T-helper 1 cell treated with Interleukin-12 subunit alpha and Interleukin-12 subunit beta and Interleukin-4 antibody, amounts not matched to agents 30 ng/mL and 1 ng/mL, for 36 hours (primary cell): ENCODE data around the gene DNAJC11. TPM values are rescaled to one million over a fixed set of nuclear protein-coding genes. Genes with fewer than 3 reads are reported as not detected.

Experiments
- intact Hi-C: fragments of 100-400 bp; cut with micrococcal nuclease; formaldehyde crosslinking; loops from one replicate; pipeline ENCODE4 v1.15.1; 2024
- total RNA-seq: library from RNA; stranded (reverse); gene quantifications from 2 replicates; pipeline ENCODE4 v1.2.3, GENCODE V29; 2022

The DNAJC11 gene
- 51.6 and 52.0 TPM in 2 replicates for total RNA-seq

- intact Hi-C loops = loop anchor here (1.0 to 5.0 kb wide), 6 partner anchors 74 to 517 kb away; partner anchors contain the start of genes NOL9 and RPL22
Measured at GRCh38 chr1:6701437-6702153, at the start of gene DNAJC11. DNAJC11 (minus strand) TSS chr1:6701816; CDS start chr1:6701800, 16 bp downstream.

DNA sequence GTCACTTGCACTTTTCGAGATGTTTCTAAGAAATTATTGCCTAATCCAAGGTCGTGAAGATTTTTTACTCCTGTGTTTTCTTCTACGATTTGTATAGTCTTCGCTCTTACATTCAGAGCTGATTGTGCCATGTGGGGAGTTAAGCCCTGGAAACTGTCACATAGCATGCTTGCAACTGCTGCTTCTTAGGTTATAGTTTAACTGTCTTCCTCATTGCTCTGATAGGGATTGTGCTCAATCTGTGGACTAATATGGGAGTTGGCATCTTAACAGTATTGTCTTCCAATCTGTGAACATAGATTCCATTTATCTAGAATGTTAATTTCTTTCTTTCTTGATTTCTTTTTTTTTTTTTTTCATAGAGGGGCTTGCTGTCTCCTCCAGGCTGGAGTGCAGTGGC lies 48.9 kb upstream of the DNAJC11 start:
- intact Hi-C loops = no loop called here

DNA sequence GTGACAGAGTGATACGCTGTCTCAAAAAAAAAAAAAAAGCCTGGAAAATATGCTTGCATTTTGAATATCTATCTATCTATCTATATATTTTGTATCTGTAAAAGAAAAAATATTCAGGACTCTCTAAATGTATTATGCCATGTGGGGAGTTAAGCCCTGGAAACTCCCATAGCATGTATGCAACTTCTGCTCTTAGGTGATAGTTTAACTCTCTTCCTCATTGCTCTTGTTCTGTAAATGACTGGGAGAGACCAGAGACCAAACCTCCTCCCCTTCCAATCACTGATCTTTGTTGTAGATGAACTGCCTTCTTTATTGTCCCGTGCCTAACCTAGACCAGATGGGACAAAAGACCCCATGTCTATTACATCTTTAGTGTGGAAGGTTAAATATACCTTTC lies 46.1 kb upstream of the DNAJC11 start:
- intact Hi-C loops = no loop called here

DNA sequence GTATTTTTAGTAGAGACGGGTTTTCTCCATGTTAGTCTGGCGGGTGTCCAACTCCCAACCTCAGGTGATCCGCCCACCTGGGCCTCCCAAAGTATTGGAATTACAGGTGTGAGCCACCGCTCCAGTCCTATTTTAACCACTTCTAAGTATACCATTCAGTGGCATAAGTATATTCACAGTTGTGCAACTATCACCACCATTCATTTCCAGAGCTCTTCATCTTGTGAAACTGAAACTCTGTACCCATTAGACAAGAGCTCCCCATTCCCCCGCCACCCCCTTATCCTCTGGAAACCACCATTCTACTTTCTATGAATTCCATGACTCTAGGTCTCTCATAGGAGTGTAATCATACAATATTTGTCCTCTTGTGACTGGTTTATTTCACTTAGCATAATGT lies 43.5 kb upstream of the DNAJC11 start:
- intact Hi-C loops = no loop called here

DNA sequence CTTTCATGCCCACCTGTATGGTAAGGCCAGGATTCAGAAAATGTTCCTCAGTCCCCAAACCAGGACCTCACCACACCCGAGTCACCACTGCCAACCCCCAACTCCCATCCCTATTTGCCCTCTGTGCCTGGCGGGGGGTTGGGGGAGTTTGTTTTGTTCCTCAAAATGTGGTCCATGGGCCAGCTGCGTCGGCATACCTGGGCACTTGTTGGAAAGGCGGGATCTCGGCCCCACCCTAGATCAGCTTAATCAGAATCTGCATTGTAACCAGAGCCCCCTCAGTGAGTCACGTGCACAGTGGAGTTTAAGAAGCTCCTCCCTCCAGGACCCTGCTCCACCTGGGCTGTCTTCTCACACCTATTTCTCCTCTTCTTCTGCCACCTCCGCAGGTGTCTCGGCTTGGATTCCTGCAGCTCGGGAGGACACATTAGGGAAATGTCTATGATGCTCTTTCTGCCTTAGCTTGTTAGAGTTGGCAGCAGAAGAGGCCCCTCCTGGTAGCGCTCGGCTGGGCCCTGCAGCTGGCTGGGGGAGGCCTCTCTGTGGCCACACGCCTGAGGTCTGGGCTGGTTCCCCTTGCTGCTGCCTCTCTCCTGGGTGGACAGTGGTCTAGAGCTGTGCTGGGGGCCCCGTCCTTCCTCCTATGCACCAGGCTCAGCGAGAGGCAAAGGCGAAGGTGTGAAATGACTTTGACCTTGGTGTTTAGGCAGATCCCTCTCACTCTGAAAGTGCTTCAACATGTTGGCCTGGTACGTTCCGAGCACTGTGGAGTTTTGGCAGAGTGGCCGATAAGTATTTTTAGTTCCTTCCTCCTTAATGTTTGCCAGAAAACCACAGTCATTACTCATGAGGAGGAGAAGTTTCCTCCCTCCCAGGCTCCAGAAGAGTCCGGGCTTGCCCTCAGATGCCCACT lies 41.8 kb upstream of the DNAJC11 start:
- intact Hi-C loops = loop anchor here (2.0 kb wide), 2 partner anchors 33 to 41 kb away; partner anchors contain the start of gene CAMTA1

- intact Hi-C loops = loop anchor here (2.0 kb wide), 2 partner anchors 34 to 42 kb away; partner anchors contain the start of gene CAMTA1
Measured at GRCh38 chr1:6742676-6743188, 41.1 kb upstream of the DNAJC11 start.

DNA sequence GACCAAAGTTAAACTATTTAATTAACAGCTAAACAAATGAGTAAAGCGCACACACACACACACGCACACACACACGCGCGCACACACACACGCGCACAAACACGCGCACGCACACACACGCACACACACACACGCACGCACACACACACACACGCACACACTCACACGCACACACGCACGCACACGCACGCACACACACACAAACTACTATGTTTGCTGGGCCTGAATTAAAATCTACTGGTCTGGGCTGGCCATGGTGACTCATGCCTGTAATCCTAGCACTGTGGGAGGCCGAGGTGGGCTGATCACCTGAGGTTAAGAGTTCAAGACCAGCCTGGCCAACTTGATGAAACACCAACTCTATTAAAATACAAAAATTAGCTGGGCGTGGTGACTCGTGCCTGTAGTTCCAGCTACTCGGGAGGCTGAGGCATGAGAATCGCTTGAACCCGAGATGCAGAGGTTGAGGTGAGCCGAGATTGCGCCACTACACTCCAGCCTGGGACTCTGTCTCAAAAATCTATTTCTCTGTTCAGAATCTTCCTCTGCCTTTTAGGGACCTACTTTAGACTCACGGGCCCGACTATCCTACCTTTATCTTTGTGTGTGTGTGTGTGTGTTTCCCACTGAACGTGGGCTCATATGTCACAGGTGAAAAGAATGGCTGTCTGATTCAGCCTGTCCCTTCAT lies 37.5 kb upstream of the DNAJC11 start:
- intact Hi-C loops = no loop called here

GRCh38 chr1:6732942-6733341 lies 31.3 kb upstream of the DNAJC11 start:
- intact Hi-C loops = no loop called here

DNA sequence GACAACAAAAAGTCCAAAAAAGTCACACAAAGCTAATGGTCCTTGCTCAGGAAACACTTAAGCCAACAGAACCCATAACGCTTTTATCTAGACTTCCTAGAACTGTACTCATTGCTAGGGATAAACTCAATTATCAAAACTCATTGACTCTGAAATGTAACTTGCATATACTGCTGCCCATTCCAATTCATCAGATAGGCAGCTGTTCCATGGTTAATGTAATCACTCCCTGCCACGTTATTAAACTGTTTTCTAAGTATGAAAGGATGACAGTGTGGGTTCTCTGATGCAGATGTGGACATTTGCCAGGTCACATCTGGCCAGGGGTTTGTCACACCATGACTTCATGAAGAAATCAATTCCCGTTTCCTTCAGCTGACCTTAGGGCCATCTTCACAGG lies 30.3 kb upstream of the DNAJC11 start:
- intact Hi-C loops = no loop called here

DNA sequence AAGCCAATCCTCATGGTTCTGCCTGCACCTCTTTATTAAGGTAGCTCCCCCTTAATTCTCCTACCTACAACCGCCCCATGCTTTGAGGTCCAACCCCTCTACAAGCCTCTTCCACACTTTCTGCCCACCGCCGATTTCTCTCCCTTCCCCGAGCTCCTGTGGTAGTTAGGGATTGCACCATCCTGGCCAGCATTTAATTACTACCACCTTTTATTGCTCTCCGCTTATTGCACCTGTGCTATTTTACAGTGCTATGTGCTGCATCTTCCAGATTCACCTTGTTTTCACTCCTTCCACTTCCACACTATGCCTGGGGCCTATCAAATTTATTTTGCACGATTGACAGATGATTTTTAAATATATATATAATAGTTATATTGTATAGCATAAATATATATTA lies 29.3 kb upstream of the DNAJC11 start:
- intact Hi-C loops = no loop called here

DNA sequence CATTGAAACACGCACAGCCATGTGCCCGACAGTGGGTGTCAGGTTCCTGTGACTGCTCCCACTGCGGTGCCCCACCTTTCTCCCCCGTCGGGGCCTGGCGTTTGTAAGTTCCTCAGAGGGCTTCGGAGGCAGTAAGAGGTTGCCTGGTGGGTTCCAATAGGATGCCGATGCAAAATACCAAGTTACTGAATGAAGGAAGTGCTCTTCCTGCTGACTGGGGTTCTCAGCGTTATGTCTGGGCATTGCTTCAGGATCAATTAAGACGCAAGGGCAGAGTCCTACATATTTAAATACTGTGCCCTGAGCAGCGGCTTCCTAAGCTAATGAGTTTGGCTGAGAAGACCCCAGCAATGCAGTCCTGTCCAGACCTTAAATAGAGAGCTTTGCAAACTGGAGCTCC lies 28.9 kb upstream of the DNAJC11 start:
- intact Hi-C loops = no loop called here

GRCh38 chr1:6727535-6727934 lies 25.9 kb upstream of the DNAJC11 start:
- intact Hi-C loops = loop anchor here (1.0 kb wide), 1 partner anchor 163 kb away; no protein-coding TSS in a partner anchor

- intact Hi-C loops = no loop called here
Measured at GRCh38 chr1:6726253-6726652, 24.6 kb upstream of the DNAJC11 start.

DNA sequence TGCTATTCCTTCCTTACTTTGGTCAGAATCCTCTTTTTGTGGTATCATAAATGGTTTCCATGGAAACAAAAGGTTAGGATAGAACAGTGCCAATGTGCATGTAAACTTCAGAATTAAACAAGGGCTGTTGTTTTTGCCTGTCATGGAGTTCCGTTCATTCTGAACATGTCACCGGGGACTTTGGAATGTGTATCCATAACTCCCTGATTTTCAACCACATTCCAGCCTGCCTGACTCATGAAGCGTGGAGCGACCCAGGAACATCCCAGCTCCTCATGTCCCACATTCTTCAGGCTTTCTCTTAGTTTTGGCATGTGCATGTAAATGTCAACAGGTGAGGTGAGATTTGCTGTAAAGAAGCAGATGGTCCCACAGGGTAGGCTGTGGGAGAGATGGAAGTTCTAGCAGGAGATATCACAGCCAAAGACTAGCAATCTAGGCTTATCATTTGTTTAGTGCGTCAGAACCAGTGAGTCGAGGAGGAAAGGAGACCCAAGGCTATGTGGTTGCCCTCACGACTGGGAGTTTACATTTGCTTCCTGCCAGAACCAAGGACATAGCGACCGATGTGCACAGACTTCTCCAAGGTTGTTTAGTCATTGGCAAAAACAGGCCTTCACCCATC lies 23.0 kb upstream of the DNAJC11 start:
- intact Hi-C loops = no loop called here

DNA sequence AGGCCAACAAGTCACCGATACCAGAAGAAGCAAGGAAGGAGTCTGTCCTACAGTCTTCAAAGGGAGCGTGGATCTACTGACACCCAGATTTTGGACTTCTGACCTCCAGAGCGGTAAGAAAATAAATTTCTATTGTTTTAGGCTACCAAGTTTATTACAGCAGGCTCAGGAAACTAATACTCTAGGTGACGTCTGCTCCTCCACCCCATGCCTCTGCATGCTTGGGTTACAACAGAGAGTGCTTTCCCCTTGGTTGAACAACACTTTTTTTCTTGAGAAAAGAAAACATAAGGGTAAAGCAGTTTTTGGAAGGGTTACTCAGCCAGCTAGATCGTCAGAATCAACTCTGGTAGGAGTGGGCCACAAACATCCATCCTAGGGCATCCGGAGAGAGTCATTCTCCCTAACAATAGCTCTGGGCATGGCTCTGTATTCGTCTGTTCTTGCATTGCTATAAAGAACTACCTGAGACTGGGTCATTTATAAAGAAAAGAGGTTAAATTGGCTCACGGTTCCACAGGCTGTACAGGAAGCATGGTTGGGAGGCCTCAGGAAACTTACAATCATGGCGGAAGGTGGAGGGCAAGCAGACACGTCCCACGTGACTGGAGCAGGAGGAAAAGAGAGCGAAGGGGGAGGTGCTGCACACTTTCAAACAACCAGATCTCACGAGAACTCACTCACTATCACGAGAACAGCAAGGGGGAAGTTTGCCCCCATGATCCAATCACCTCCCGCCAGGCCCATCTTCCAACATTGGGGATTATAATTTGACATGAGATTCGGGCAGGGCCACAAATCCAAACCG lies 22.2 kb upstream of the DNAJC11 start:
- intact Hi-C loops = no loop called here

- intact Hi-C loops = no loop called here
Measured at GRCh38 chr1:6711174-6711573, 9.6 kb upstream of the DNAJC11 start.

- intact Hi-C loops = loop anchor here (5.0 kb wide), 1 partner anchor 77 kb away; no protein-coding TSS in a partner anchor
Measured at GRCh38 chr1:6704746-6705145, 3.1 kb upstream of the DNAJC11 start.

- intact Hi-C loops = loop anchor here (5.0 kb wide), 1 partner anchor 76 kb away; no protein-coding TSS in a partner anchor
Measured at GRCh38 chr1:6703016-6703415, 1.4 kb upstream of the DNAJC11 start.

- intact Hi-C loops = loop anchor here (1.0 to 5.0 kb wide), 6 partner anchors 74 to 517 kb away; partner anchors contain the start of genes NOL9 and RPL22
Measured at GRCh38 chr1:6700853-6701436, 671 bp downstream of the DNAJC11 start.
